H1 (cell line): ENCODE measurements around the gene PPP1R13B. TPM values are rescaled to one million over a fixed set of nuclear protein-coding genes. Genes with fewer than 3 reads are reported as not detected.

Source experiments
- BCL11A ChIP-seq, 2 experiments: IDR thresholded peaks; one replicate each; pipeline ENCODE4 v1.6.1; 2011; ENCODE audit warnings: low read depth in 2 of 2, low read length in 2 of 2, mild to moderate bottlenecking in 2 of 2
- CBX8 ChIP-seq: fragments of 300-800, 300-1000 bp; sonication (generic); IDR thresholded peaks from 2 replicates; pipeline ENCODE4 v1.7.1; 2016; ENCODE audit warnings: low read depth, low read length, borderline replicate concordance
- CEBPB ChIP-seq: IDR thresholded peaks from 2 replicates; pipeline ENCODE4 v1.6.1; 2012; ENCODE audit warnings: low read depth, low read length
- CREB1 ChIP-seq: IDR thresholded peaks from 2 replicates; pipeline ENCODE4 v1.6.1; 2012; ENCODE audit warnings: inconsistent platforms
- EGR1 ChIP-seq: IDR thresholded peaks from 2 replicates; pipeline ENCODE4 v1.6.1; 2011; ENCODE audit warnings: low read depth, low read length, borderline replicate concordance
- EZH2 ChIP-seq: fragments of 200-600 bp; sonication (generic); IDR thresholded peaks from 2 replicates; pipeline ENCODE4 v1.7.1; 2012; ENCODE audit warnings: low read depth, mild to moderate bottlenecking, moderate library complexity, low read length, inconsistent platforms; ENCODE audit not compliant: severe bottlenecking
- HDAC2 ChIP-seq, 2 experiments: fragments of 300-600 bp in 1 of 2; sonication (generic) in 1 of 2; IDR thresholded peaks; 2 replicates each; pipeline ENCODE4 v1.6.1; 2011 to 2012; ENCODE audit warnings: low read depth in 2 of 2, low read length in 2 of 2, mild to moderate bottlenecking in 2 of 2, moderate library complexity in 2 of 2, borderline replicate concordance in 1 of 2, inconsistent platforms in 1 of 2
- KDM5A ChIP-seq: fragments of 200-600 bp; IDR thresholded peaks from 2 replicates; pipeline ENCODE4 v1.7.1; 2012; ENCODE audit warnings: mild to moderate bottlenecking, low read length, inconsistent platforms, mixed read lengths
- NRF1 ChIP-seq: IDR thresholded peaks from 2 replicates; pipeline ENCODE4 v1.6.1; 2011; ENCODE audit warnings: mild to moderate bottlenecking, low read depth, low read length, improper control_type of control experiment
- YY1 ChIP-seq: IDR thresholded peaks from 2 replicates; pipeline ENCODE4 v1.6.1; 2011; ENCODE audit warnings: low read depth, mild to moderate bottlenecking, low read length
- polyA plus RNA-seq, 7 experiments: library from polyadenylated mRNA; depleted of rRNA in 3 of 7; stranded (reverse) in 5 of 7; unstranded in 2 of 7; fragments of >200 nt in 5 of 7; fragments of 200-250 nt in 2 of 7; gene quantifications; 1 replicate in 5 of 7; 2 replicates in 1 of 7; 4 replicates in 1 of 7; pipeline versions ENCODE4 v1.2.1 to v1.2.3, GENCODE V29; 2011 to 2013; ENCODE audit warnings: missing spikeins in 2 of 7, mixed read lengths in 2 of 7
- total RNA-seq: library from RNA; stranded (reverse); fragmentation: NEBNext Ultra II Directional; extraction: Animal tissue kit (Norgen Biotek cat#: 25700); gene quantifications from 2 replicates; pipeline ENCODE4 v1.2.1, GENCODE V29; 2021

PPP1R13B gene
- total and polyA plus RNA-seq, 2 of the 8 experiments (the other 6 are each of a cell fraction or from before 2014, with no cell fraction given), result 2.6 to 8.9 TPM

GRCh38 chr14:103736546-103737431 is 110.6 kb downstream of the PPP1R13B start (continued):
- no peak for TF ChIP-seq KDM5A
- TF ChIP-seq EZH2, result no peak
- no peak for TF ChIP-seq HDAC2 (IDR thresholded peaks at IDR 0.05; ENCODE audit: borderline replicate concordance in 1 of 2, low read depth in 2 of 2, low read length in 2 of 2)
- no peak for TF ChIP-seq EGR1
- no peak for TF ChIP-seq NRF1
- TF ChIP-seq YY1, result no peak
- no peak for TF ChIP-seq CEBPB
- no peak for TF ChIP-seq CBX8
- TF ChIP-seq CREB1, result no peak
- no peak for TF ChIP-seq BCL11A (IDR thresholded peaks at IDR 0.05; ENCODE audit: low read depth in 2 of 2, low read length in 2 of 2)
